Adrenal gland (tissue), 5 donors: ENCODE results near the gene CYP1B1.
"Not testable (repeated sequence)": the region's sequence is repeated elsewhere in the genome, so short reads cannot be mapped to it uniquely, and the experiment has no call there.

Source experiments
- CTCF ChIP-seq, 6 experiments: fragments of 450-650 bp in 4 of 6; fragments of 200-600 bp in 2 of 6; sonication (generic) in 1 of 6; IDR thresholded peaks; 1 replicate in 5 of 6; 2 replicates in 1 of 6; pipeline versions ENCODE4 v1.5.1 to v1.8.0; 2016 to 2021; ENCODE audit warnings: antibody characterized with exemption in 6 of 6, mild to moderate bottlenecking in 2 of 6, moderate library complexity in 1 of 6
- POLR2A ChIP-seq, 2 donors: fragments of 450-650 bp; IDR thresholded peaks; one replicate each; pipeline ENCODE4 v1.6.1; 2017; ENCODE audit warnings: antibody characterized with exemption in 2 of 2, mild to moderate bottlenecking in 2 of 2, moderate library complexity in 1 of 2
- donor health status: DM: no; HTN: no; CAD: no.

- TF ChIP-seq CTCF, POLR2A (IDR thresholded peaks at IDR 0.05): not testable (repeated sequence)
Measured at GRCh38 chr2:38082727-38083126, 6.8 kb upstream of the CYP1B1 start.
